Activated B cell treated with CpG ODN at 0.5 μM for 24 hours (primary cell): ENCODE measurements around the gene AURKA. TPM values are rescaled to one million over a fixed set of nuclear protein-coding genes. Genes with fewer than 3 reads are reported as not detected.

Experiments used
- ATAC-seq: fragments of 200-7000 bp; cut with Tn5 transposase; one replicate; pipeline ENCODE4 v1.10.0; 2021; ENCODE audit warnings: low read depth, mild to moderate bottlenecking, moderate library complexity
- CTCF ChIA-PET: fragments of 350-600 bp; sonication (Branson Sonifier 250); formaldehyde crosslinking; loops from one replicate; lab custom pipeline; 2021; ENCODE audit warnings: antibody characterized with exemption; lab: Charles Lee
- POLR2A ChIA-PET: fragments of 350-600 bp; sonication (Branson Sonifier 250); formaldehyde crosslinking; loops from one replicate; lab custom pipeline; 2021; ENCODE audit warnings: antibody characterized with exemption; lab: Charles Lee
- DNase-seq: peaks from one replicate; pipeline ENCODE4 v3.0.0; 2022
- H3K27ac Mint-ChIP-seq: one replicate; pipeline ENCODE4 v1.8.0; 2020; ENCODE audit warnings: mixed read lengths
- H3K27me3 Mint-ChIP-seq: one replicate; pipeline ENCODE4 v1.8.0; 2021; ENCODE audit warnings: mixed read lengths
- H3K36me3 Mint-ChIP-seq: one replicate; pipeline ENCODE4 v1.8.0; 2021; ENCODE audit warnings: low read depth, mixed read lengths
- H3K4me1 Mint-ChIP-seq: one replicate; pipeline ENCODE4 v1.8.0; 2021; ENCODE audit warnings: mixed read lengths
- H3K4me3 Mint-ChIP-seq: one replicate; pipeline ENCODE4 v1.8.0; 2020; ENCODE audit warnings: mild to moderate bottlenecking, mixed read lengths
- H3K9me3 Mint-ChIP-seq: one replicate; pipeline ENCODE4 v1.8.0; 2020; ENCODE audit warnings: mixed read lengths
- intact Hi-C: fragments of 100-400 bp; cut with micrococcal nuclease; formaldehyde crosslinking; loops from one replicate; pipeline ENCODE4 v1.15.1; 2024
- total RNA-seq: library from RNA; stranded (reverse); gene quantifications from 2 replicates; pipeline ENCODE4 v1.2.3, GENCODE V29; 2022
- TF ChIP-seq, protein P1 (sequence below): fragments of 200-600 bp; IDR thresholded peaks from one replicate; pipeline ENCODE4 v1.8.0; 2022; ENCODE audit warnings: antibody characterized with exemption, mild to moderate bottlenecking

Gene AURKA
- total RNA-seq, 1 donor from 2014 or later, result 3.8 TPM

- no peaks in the 10 kb centered on the region for H3K27me3 Mint-ChIP-seq
- H3K27ac Mint-ChIP-seq, result no peak overlapping the region
- peaks cover 19% of the 10 kb centered on the region for H3K4me1 Mint-ChIP-seq
- TF ChIP-seq, protein P1, sequence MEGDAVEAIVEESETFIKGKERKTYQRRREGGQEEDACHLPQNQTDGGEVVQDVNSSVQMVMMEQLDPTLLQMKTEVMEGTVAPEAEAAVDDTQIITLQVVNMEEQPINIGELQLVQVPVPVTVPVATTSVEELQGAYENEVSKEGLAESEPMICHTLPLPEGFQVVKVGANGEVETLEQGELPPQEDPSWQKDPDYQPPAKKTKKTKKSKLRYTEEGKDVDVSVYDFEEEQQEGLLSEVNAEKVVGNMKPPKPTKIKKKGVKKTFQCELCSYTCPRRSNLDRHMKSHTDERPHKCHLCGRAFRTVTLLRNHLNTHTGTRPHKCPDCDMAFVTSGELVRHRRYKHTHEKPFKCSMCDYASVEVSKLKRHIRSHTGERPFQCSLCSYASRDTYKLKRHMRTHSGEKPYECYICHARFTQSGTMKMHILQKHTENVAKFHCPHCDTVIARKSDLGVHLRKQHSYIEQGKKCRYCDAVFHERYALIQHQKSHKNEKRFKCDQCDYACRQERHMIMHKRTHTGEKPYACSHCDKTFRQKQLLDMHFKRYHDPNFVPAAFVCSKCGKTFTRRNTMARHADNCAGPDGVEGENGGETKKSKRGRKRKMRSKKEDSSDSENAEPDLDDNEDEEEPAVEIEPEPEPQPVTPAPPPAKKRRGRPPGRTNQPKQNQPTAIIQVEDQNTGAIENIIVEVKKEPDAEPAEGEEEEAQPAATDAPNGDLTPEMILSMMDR, result no peak
- DNase-seq, result no peak
- no peaks in the 10 kb centered on the region for H3K9me3 Mint-ChIP-seq
- H3K36me3 Mint-ChIP-seq, result no peaks in the 10 kb centered on the region
- intact Hi-C loops, result no loop called here
- CTCF ChIA-PET, result no interaction called here
- no peak for ATAC-seq
- POLR2A ChIA-PET, result no interaction called here
- no peak overlapping the region for H3K4me3 Mint-ChIP-seq
Measured at GRCh38 chr20:56437196-56437960, 45.4 kb upstream of the AURKA start.

DNA sequence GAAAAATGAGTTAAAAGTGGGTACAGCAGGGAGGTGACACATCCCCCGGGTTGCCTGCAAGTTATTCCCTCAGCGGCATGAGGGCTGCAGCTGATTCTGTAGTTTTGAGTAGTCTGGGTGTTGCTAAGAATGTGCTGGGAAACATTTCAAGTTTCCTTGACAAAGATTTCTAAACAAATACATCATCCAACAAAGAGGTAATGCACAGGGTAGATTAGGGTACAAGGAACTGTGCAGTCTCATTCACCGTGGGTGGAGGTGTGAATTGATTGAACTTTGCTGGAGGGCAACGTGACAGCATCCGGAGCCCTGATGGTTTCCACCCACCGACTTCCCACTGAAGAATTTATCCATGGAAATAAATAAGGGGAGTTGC lies 41.9 kb upstream of the AURKA start:
- Mint-ChIP-seq H3K4me1 (peaks cover 17% of the 10 kb centered on the region), H3K4me3 (no peak overlapping the region), H3K27me3 (peaks cover 4% of the 10 kb centered on the region), H3K27ac (no peak overlapping the region), H3K9me3 (no peaks in the 10 kb centered on the region), H3K36me3 (no peaks in the 10 kb centered on the region)
- TF ChIP-seq, protein P1, result no peak
- POLR2A ChIA-PET, result interaction anchor here (0.6 kb wide), 1 partner anchor 35 kb away, joined by 6 read pairs; no protein-coding TSS in a partner anchor
- CTCF ChIA-PET, result no interaction called here
- no peak for DNase-seq
- no peak for ATAC-seq
- intact Hi-C loops, result no loop called here

DNA sequence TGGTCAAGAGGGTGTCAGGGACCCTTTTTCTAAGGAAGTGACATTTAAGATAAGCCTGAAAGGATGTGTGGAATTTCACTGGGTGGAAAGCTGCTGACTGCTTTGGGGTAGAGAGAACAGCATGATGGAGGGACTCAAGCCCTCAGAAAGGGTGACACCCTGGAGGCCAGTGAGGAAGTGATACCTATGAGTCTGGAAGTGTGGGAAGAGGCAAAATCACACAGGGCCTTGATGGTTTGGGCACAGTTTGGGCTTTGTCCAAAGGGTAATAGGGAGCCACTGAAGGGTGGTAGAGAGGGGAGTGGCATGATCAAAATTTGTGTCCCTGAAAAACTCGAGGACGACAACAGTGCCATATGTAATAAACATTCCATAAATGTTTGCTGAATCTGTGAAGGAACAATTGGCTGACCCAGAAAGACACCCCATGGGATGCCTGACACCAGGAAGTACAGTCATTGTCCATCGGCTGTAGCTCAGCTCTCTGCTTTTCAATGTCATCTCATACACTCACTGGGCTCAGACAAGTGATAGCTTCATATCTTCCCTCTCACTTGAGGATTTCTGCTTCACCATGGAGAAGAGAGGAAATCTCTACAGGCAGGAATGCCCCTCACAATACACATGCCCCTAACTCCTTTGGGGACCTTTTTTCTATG lies 41.3 kb upstream of the AURKA start:
- DNase-seq (no peak), ATAC-seq (no peak)
- Mint-ChIP-seq H3K9me3 (no peaks in the 10 kb centered on the region), H3K27me3 (peaks cover 4% of the 10 kb centered on the region), H3K36me3 (no peaks in the 10 kb centered on the region), H3K4me1 (peaks cover 22% of the 10 kb centered on the region), H3K27ac (no peak overlapping the region), H3K4me3 (no peak overlapping the region)
- TF ChIP-seq, protein P1, result no peak
- ChIA-PET POLR2A (no interaction called here), CTCF (no interaction called here)
- intact Hi-C loops, result no loop called here

GRCh38 chr20:56431471-56431870 lies 39.5 kb upstream of the AURKA start:
- H3K27ac Mint-ChIP-seq, result no peak overlapping the region
- H3K4me1 Mint-ChIP-seq, result peaks cover 29% of the 10 kb centered on the region
- peaks cover 4% of the 10 kb centered on the region for H3K27me3 Mint-ChIP-seq
- no peaks in the 10 kb centered on the region for H3K9me3 Mint-ChIP-seq
- intact Hi-C loops, result no loop called here
- H3K36me3 Mint-ChIP-seq, result no peaks in the 10 kb centered on the region
- ChIA-PET CTCF (no interaction called here), POLR2A (no interaction called here)
- DNase-seq (no peak), ATAC-seq (no peak)
- TF ChIP-seq, protein P1, result no peak
- no peak overlapping the region for H3K4me3 Mint-ChIP-seq

DNA sequence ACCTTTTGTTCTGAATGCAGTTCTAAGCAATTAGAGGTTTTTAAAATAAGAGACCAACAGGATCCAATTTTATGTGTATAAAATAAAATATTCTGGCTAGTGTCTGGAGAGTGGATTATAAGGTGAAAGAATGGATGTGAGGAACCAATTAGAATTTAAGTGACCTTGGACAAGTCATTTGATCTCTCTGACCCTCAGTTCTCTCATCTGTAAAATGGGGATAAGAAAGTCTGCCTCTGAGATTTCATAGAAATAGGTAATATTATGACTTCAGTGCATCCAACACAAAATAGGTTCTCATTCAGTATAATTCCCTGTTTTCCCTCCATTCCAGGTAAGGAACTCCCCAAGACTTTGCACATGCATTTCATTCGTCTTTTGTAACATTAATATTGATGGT lies 38.9 kb upstream of the AURKA start:
- Mint-ChIP-seq H3K36me3 (no peaks in the 10 kb centered on the region), H3K27ac (no peak overlapping the region), H3K4me3 (no peak overlapping the region), H3K4me1 (peaks cover 29% of the 10 kb centered on the region), H3K9me3 (no peaks in the 10 kb centered on the region), H3K27me3 (peaks cover 4% of the 10 kb centered on the region)
- no peak for ATAC-seq
- intact Hi-C loops, result no loop called here
- TF ChIP-seq, protein P1, result no peak
- no peak for DNase-seq
- ChIA-PET POLR2A (no interaction called here), CTCF (no interaction called here)
